A549 treated with AZD9567 at 1 μM for 4 hours (cell line): Measurements from ENCODE around the gene CRYBB1. TPM values are rescaled to one million over a fixed set of nuclear protein-coding genes. Genes with fewer than 3 reads are reported as not detected.

Experiments used
- total RNA-seq: library from RNA; stranded (reverse); fragments of 200-300 nt; extraction: Qiagen RNA extraction; gene quantifications from 5 replicates; pipeline ENCODE4 v1.2.3, GENCODE V29; 2022; ENCODE audit not compliant: insufficient read depth

CRYBB1 gene
- not detected in 5 replicates for total RNA-seq

DNA sequence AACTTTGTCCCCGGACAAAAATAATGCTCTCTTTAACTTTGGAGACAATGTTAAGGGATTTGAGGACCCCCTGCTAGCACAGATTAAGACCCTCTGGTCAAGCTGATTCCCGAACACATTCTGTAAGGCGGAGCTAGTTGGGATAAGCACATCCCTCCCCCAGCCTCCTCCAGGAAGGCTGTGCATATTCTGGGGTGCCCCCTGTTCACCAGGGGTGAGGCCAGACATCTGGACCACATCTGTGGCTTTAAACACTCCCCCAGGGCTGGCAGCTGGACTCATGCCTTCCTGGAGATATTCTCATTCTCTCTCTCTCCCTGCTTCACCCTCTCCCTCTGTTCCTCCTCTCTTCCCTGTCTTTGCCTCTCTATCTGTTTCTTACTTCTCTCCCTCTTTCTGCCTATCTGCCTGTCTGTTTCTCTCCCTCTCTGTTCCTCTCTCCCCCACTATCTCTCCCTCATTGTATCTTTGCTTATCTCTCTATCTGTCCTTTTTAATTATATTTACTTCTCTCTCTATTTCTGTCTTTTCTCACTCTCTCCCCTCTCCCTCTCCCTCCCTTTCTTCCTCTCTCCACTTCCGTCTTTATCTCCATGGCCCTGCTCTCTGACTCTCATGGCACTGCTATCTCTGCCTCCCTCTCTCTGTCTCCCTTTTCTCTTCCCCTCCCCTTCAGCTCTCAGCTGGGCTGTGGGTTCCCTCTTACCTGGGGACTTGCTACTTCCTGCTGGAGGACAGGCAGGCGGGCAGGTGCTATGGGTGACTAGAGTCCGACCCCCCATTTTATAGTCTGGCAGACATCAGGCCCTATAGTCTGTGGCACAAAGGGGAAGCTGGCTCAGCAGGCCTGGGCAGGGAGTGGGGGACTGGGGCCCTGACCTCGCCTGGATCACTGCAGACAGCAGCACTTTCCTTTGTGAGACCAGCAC is at the start of gene CRYBB1:
TSS of gene CRYBB1 (minus strand) at position 757 of the 929 bp plus-strand sequence. CDS start 1,708 bp downstream, outside the sequence.

DNA sequence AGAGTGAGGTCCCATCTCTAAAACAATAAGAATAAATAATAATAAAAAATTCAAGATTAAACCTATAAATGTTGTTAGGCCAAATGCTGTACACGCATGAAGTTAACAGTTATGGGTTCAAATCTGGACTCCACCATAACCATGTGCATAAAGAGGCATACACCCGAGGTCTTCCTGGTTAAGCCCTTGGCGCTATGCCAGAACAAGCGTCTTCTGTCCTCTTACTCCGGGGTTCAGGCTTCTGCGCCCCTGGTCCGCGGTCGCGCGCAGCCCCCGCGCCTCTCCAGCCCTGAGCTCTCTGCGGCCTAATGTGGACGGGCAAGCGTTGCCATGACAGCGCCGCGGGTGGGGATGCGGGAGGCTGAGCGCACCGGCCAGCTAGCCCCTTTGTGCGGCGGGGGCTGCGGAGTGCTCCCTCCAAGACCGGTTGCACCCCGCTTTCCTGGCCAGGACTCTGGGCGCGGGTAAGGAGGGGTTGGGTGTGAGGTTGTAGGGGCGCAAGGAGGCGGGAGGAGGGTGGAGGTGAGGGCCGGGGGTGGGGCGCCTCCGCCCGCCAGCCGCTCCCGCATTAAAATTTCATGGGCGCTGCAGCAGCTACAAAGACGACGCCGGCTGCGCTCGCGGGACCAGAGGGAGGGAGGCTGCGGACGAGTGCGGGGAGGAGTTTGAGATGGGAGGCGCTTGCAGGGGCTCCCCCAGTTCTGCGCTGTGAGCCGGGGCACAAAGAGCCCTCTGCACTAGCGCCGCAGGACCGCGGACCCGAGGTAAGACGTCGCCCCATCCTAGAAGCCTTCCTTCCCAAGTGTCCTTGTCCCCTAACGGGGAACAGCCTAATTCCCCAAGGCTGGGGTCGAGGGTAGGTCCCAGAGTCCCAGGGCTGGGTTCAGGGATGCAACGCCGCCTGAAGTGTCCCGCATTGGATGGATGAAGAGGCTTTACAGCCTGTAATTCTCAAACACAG is 39.3 kb upstream of the CRYBB1 start, which contains the start of gene MIAT:
TSS of gene MIAT (plus strand) at position 698 of the 961 bp plus-strand sequence.

DNA sequence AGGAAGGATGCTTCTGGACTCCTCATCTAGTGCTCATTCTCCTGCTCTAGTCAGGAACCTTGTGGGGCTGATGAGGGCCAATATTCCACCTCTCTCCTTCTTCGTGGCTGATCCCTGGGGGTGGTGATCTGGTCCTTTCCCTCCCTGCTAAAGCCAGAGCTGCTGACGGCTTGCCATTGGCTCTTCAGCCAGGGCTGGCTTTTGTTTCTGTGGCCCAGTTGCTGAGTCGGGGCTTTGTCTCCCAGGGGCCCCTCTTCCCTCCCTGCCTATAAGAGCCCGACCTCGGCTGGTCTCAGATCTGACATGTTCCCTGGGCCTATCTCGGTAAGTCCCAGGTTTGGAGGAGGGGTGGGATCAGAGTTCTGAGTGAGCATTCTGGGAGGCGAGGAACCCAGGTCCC is 3.8 kb upstream of the CRYBB1 start, which contains the start of gene CRYBA4:
TSS of gene CRYBA4 (plus strand) at position 301 of the 400 bp plus-strand sequence. CDS start 634 bp downstream, outside the sequence.

DNA sequence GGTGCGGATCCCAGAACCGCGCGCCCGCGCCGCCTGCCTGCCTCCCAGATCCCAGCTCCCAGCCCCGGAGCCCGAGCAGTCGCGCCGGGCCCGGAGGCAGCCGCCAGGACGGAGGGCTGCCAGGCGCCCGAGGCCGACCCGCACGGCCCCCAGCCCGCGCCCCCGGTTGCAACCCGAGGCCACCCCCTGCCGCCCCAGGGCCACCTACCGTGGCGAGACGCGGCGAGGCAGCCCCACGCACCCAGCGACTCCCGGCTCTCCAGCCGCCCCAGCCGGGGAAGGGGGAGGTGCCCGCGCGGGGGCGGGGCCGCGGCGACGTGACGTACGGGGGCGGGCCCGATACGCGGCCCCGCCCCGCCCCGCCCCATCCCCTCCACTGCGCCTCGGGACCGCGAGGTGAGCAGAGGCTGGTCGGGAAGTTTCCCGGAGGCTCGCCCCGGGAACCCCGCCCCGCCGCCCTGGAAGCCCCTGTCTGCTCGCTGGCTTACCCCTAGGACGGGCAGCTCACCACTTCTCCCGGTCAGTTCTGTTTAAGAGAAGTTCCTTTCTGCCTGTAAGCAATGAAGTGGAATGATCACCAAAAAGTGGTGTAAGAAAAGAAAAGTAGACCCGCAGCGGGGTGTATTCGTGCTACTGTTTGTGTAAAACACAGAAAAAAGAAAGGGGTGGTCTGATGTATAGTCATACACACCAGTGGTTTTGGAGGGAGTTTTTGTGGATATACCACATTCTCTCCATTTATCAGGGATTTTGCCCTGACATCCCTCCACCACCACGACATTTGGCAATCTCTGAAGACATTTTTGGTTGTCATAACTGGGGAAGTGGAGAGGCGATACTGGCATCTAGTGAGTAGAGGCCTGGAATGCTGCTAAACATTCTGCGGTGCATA is 27.7 kb downstream of the CRYBB1 start, which contains the start of gene TPST2:
TSS of gene TPST2 (minus strand) at position 288 of the 892 bp plus-strand sequence. CDS start 48,502 bp downstream, outside the sequence.

Other genes with a start within 250 kb of the CRYBB1 start
- 0.79 to 1.1 TPM (median 0.99 TPM) in 5 replicates for gene ASPHD2, start 188.8 kb downstream of the CRYBB1 start, total RNA-seq
- gene HPS4, start 134.2 kb downstream of the CRYBB1 start, total RNA-seq, result 13.7 to 22.2 TPM (median 15.0 TPM) in 5 replicates
- 19.2 to 40.6 TPM (median 21.6 TPM) in 5 replicates for gene SRRD, start 134.2 kb downstream of the CRYBB1 start, total RNA-seq
- gene TFIP11, start 105.6 kb downstream of the CRYBB1 start, total RNA-seq, result 23.3 to 31.1 TPM (median 24.8 TPM) in 5 replicates
- 10.7 to 14.5 TPM (median 10.9 TPM) in 5 replicates for gene TPST2, start 27.9 kb downstream of the CRYBB1 start, total RNA-seq
- gene CRYBA4, start 3.9 kb upstream of the CRYBB1 start, total RNA-seq, result not detected in 5 replicates
- 0.26 to 0.39 TPM (median 0.29 TPM) in 4 of 5 replicates, not detected in the other for gene MIAT, start 39.6 kb upstream of the CRYBB1 start, total RNA-seq